Liver (tissue), 9 donors: ENCODE data around the gene GTF3C5. TPM values are rescaled to one million over a fixed set of nuclear protein-coding genes. Genes with fewer than 3 reads are reported as not detected.

Experiments
- DNase-seq: peaks from one replicate; pipeline ENCODE4 v3.0.0-alpha.2; 2017; ENCODE audit warnings: low spot score
- H3K27ac ChIP-seq, 2 donors: one replicate each; pipeline ENCODE4 v1.7.0; 2013; ENCODE audit warnings: inconsistent platforms in 2 of 2, low read length in 2 of 2, control low read depth in 1 of 2, low read depth in 1 of 2, mild to moderate bottlenecking in 1 of 2
- H3K27me3 ChIP-seq, 4 donors: one replicate each; pipeline versions ENCODE4 v1.6.1 to v1.7.0; 2013; ENCODE audit warnings: low read length in 3 of 4, inconsistent platforms in 1 of 4, mild to moderate bottlenecking in 1 of 4, moderate library complexity in 1 of 4; ENCODE audit not compliant: control insufficient read depth in 4 of 4, insufficient read depth in 4 of 4
- H3K36me3 ChIP-seq, 4 donors: one replicate each; pipeline versions ENCODE4 v1.6.1 to v1.7.0; 2013; ENCODE audit warnings: low read length in 3 of 4, mild to moderate bottlenecking in 3 of 4, low read depth in 1 of 4, moderate library complexity in 1 of 4; ENCODE audit not compliant: control insufficient read depth in 4 of 4, insufficient read depth in 3 of 4
- H3K4me1 ChIP-seq, 4 donors: one replicate each; pipeline versions ENCODE4 v1.6.1 to v1.7.0; 2013; ENCODE audit warnings: low read length in 3 of 4, mild to moderate bottlenecking in 3 of 4, moderate library complexity in 1 of 4; ENCODE audit not compliant: control insufficient read depth in 4 of 4, insufficient read depth in 4 of 4
- H3K4me3 ChIP-seq, 3 donors: one replicate each; pipeline versions ENCODE4 v1.6.1 to v1.7.0; 2013; ENCODE audit warnings: low read length in 3 of 3, control low read depth in 1 of 3, low read depth in 1 of 3, mild to moderate bottlenecking in 1 of 3
- H3K9ac ChIP-seq, 2 donors: one replicate each; pipeline ENCODE4 v1.7.0; 2013; ENCODE audit warnings: low read length in 2 of 2, mild to moderate bottlenecking in 2 of 2, moderate library complexity in 2 of 2, control low read depth in 1 of 2, low read depth in 1 of 2
- H3K9me3 ChIP-seq, 4 donors: one replicate each; pipeline versions ENCODE4 v1.6.1 to v1.7.0; 2013; ENCODE audit warnings: low read length in 3 of 4; ENCODE audit not compliant: control insufficient read depth in 4 of 4
- ATF3 ChIP-seq: IDR thresholded peaks from 2 replicates; pipeline ENCODE4 v1.6.1; 2016; ENCODE audit warnings: antibody characterized with exemption
- CTCF ChIP-seq: fragments of 150-350 bp; IDR thresholded peaks from 2 replicates; pipeline ENCODE4 v1.5.1; 2017; ENCODE audit warnings: improper control_type of control experiment, low read depth, low read length; ENCODE audit not compliant: missing input control
- FOXA1 ChIP-seq: IDR thresholded peaks from 2 replicates; pipeline ENCODE4 v1.6.1; 2016; ENCODE audit warnings: antibody characterized with exemption
- FOXA2 ChIP-seq: IDR thresholded peaks from 2 replicates; pipeline ENCODE4 v1.6.1; 2016; ENCODE audit warnings: antibody characterized with exemption
- HNF4A ChIP-seq, 2 donors: conservative IDR thresholded peaks; 2 replicates each; pipeline ENCODE4 v1.6.1; 2016; ENCODE audit warnings: antibody characterized with exemption in 2 of 2, mild to moderate bottlenecking in 2 of 2
- JUND ChIP-seq, 2 donors: IDR thresholded peaks; 2 replicates each; pipeline ENCODE4 v1.6.1; 2016; ENCODE audit warnings: antibody characterized with exemption in 2 of 2
- MAX ChIP-seq: IDR thresholded peaks from 2 replicates; pipeline ENCODE4 v1.6.1; 2016; ENCODE audit warnings: antibody characterized with exemption
- NR2F2 ChIP-seq: IDR thresholded peaks from 2 replicates; pipeline ENCODE4 v1.6.1; 2016; ENCODE audit warnings: antibody characterized with exemption
- RAD21 ChIP-seq, 2 donors: IDR thresholded peaks; 2 replicates each; pipeline ENCODE4 v1.6.1; 2016; ENCODE audit warnings: antibody characterized with exemption in 2 of 2, mild to moderate bottlenecking in 2 of 2
- REST ChIP-seq: IDR thresholded peaks from 2 replicates; pipeline ENCODE4 v1.6.1; 2016; ENCODE audit warnings: antibody characterized with exemption, mild to moderate bottlenecking
- WGBS: extraction: QIAGEN DNeasy Blood & Tissue Kit; methylation state at CpG from one replicate; pipeline ENCODE4 v1.1.7; 2013; 5-methylcytosine and 5-hydroxymethylcytosine counted together
- polyA plus RNA-seq, 2 donors: library from polyadenylated mRNA; stranded (reverse) in 1 of 2; unstranded in 1 of 2; fragments of 200-250 nt in 1 of 2; fragments of >200 nt in 1 of 2; fragmentation: Nextera tagmentation in 1 of 2; extraction: Ambion mirVana in 1 of 2; gene quantifications; one replicate each; pipeline versions ENCODE4 v1.2.1 to v1.2.3, GENCODE V29; 2013 to 2015
- total RNA-seq, 2 donors: library from RNA; depleted of rRNA; stranded (reverse); fragments of >200 nt; gene quantifications; one replicate each; pipeline ENCODE4 v1.2.3, GENCODE V29; 2014
- TF ChIP-seq, protein P1 (sequence below): IDR thresholded peaks from 2 replicates; pipeline ENCODE4 v1.6.1; 2016; ENCODE audit warnings: antibody characterized with exemption
- donor health status: healthy.
- donor health status: healthy.
- donor health status: healthy.
- donor health status: healthy.
- donor health status: healthy.

GTF3C5 gene
- total and polyA plus RNA-seq, 4 donors, result 13.2 to 26.2 (median 18.2) TPM

GRCh38 chr9:133094842-133095393, 64.1 kb downstream of the GTF3C5 start:
- Histone ChIP-seq H3K27ac (no peak overlapping the region), H3K27me3 (no peaks in the 10 kb centered on the region), H3K4me3 (no peak overlapping the region), H3K9me3 (no peaks in the 10 kb centered on the region), H3K9ac (no peak overlapping the region), H3K36me3 (peaks cover 0 to 31% (median 9%) of the 10 kb centered on the region in 4 donors), H3K4me1 (no peaks in the 10 kb centered on the region)
- WGBS, result 97% methylated on average over 3 of the region's 3 CpGs
- DNase-seq, result no peak
- TF ChIP-seq HNF4A (conservative IDR thresholded peaks at IDR 0.05), result no peak
- TF ChIP-seq MAX, result no peak
- TF ChIP-seq NR2F2, result no peak
- TF ChIP-seq ATF3, result no peak
- TF ChIP-seq, protein P1, sequence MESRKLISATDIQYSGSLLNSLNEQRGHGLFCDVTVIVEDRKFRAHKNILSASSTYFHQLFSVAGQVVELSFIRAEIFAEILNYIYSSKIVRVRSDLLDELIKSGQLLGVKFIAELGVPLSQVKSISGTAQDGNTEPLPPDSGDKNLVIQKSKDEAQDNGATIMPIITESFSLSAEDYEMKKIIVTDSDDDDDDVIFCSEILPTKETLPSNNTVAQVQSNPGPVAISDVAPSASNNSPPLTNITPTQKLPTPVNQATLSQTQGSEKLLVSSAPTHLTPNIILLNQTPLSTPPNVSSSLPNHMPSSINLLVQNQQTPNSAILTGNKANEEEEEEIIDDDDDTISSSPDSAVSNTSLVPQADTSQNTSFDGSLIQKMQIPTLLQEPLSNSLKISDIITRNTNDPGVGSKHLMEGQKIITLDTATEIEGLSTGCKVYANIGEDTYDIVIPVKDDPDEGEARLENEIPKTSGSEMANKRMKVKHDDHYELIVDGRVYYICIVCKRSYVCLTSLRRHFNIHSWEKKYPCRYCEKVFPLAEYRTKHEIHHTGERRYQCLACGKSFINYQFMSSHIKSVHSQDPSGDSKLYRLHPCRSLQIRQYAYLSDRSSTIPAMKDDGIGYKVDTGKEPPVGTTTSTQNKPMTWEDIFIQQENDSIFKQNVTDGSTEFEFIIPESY, result no peak
- TF ChIP-seq JUND (IDR thresholded peaks at IDR 0.05), result no peak
- no peak for TF ChIP-seq FOXA2
- no peak for TF ChIP-seq RAD21 (IDR thresholded peaks at IDR 0.05)
- no peak for TF ChIP-seq FOXA1
- no peak for TF ChIP-seq REST
- TF ChIP-seq CTCF, result no peak

DNA sequence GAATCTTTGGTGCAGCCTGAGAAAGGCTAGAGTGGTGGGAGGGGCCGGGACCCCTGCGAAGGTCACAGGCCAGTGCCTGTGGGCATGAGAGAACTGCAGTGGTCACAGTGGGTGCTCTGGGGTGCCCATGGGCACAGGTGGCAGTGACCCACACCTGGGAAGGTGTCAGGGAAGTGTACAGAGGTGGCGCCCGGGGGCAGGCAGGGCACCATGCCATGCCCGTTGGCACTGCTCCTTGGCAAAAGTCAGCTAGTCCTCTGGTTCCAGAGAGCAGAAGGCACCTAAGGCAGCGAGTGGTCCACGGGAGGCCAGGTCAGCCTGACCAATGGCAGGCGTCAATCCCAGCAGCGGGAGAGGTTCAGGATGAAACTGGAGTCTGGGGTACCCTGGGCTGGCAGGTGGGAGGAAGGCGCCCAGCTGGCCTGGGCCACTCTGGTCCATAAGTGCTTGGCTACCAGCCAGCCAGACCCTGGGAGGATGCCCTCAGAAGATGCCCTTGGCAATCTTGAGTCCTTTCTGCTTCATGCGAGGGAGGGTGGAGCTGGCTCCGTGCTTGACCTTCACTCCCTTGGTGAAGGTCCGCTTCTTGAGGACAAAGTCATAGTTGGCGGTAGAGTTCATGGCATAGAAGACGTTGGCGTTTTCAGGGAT, 67.4 kb downstream of the GTF3C5 start:
- Histone ChIP-seq H3K4me1 (no peaks in the 10 kb centered on the region), H3K9me3 (no peaks in the 10 kb centered on the region), H3K4me3 (no peak overlapping the region), H3K27me3 (no peaks in the 10 kb centered on the region), H3K36me3 (peaks cover 2 to 62% (median 22%) of the 10 kb centered on the region in 4 donors), H3K9ac (no peak overlapping the region), H3K27ac (no peak overlapping the region)
- WGBS, result 86% methylated on average over 16 of the region's 16 CpGs
- DNase-seq, result no peak
- TF ChIP-seq NR2F2, result no peak
